ENCODE results near the gene WEE1.
"Not testable (repeated sequence)": the region's sequence is repeated elsewhere in the genome, so short reads cannot be mapped to it uniquely, and the experiment has no call there.

Gene WEE1

GRCh38 chr11:9573052-9573774 is at the start of gene WEE1:
Gene WEE1 (plus strand): TSS chr11:9573670. CDS start chr11:9573934, 264 bp downstream.
- DNase-seq (ENCODE audit: extremely low spot score, insufficient read length, low read depth) (peak; percentile 94), FAIRE-seq (peak; percentile 91)

- DNase-seq (ENCODE audit: extremely low spot score, insufficient read length, low read depth) = no peak
- FAIRE-seq = no peak
Measured at GRCh38 chr11:9524001-9524400, 49.5 kb upstream of the WEE1 start.

GRCh38 chr11:9525116-9525515 is 48.4 kb upstream of the WEE1 start:
- FAIRE-seq = no peak
- no peak for DNase-seq (ENCODE audit: extremely low spot score, insufficient read length, low read depth)

GRCh38 chr11:9527481-9528135 is 45.9 kb upstream of the WEE1 start:
- no peak for DNase-seq (ENCODE audit: extremely low spot score, insufficient read length, low read depth)
- FAIRE-seq = no peak

- FAIRE-seq = no peak
Measured at GRCh38 chr11:9528136-9528501, 45.4 kb upstream of the WEE1 start.

GRCh38 chr11:9528573-9529333 is 44.7 kb upstream of the WEE1 start:
- DNase-seq (ENCODE audit: extremely low spot score, insufficient read length, low read depth) (no peak), FAIRE-seq (no peak)

More at GRCh38 chr11:9528136-9528501, 45.4 kb upstream of the WEE1 start:
- no peak for DNase-seq (ENCODE audit: extremely low spot score, insufficient read length, low read depth)

- DNase-seq (ENCODE audit: extremely low spot score, insufficient read length, low read depth) = no peak
- FAIRE-seq = no peak
Measured at GRCh38 chr11:9529334-9529650, 44.2 kb upstream of the WEE1 start.

GRCh38 chr11:9530020-9530621 is 43.3 kb upstream of the WEE1 start:
- FAIRE-seq (no peak), DNase-seq (ENCODE audit: extremely low spot score, insufficient read length, low read depth) (no peak)

- DNase-seq (ENCODE audit: extremely low spot score, insufficient read length, low read depth) (no peak), FAIRE-seq (no peak)
Measured at GRCh38 chr11:9530901-9531625, 42.4 kb upstream of the WEE1 start.

GRCh38 chr11:9533058-9533457 is 40.4 kb upstream of the WEE1 start:
- DNase-seq (ENCODE audit: extremely low spot score, insufficient read length, low read depth) = no peak
- FAIRE-seq = no peak

GRCh38 chr11:9533736-9534473 is 39.6 kb upstream of the WEE1 start:
- no peak for DNase-seq (ENCODE audit: extremely low spot score, insufficient read length, low read depth)
- FAIRE-seq = no peak

GRCh38 chr11:9535189-9535781 is 38.2 kb upstream of the WEE1 start:
- peak; percentile 47 for DNase-seq (ENCODE audit: extremely low spot score, insufficient read length, low read depth)
- FAIRE-seq = peak; percentile 66

GRCh38 chr11:9538548-9538947 is 34.9 kb upstream of the WEE1 start:
- FAIRE-seq = no peak
- no peak for DNase-seq (ENCODE audit: extremely low spot score, insufficient read length, low read depth)

- DNase-seq (ENCODE audit: extremely low spot score, insufficient read length, low read depth); FAIRE-seq: not testable (repeated sequence)
Measured at GRCh38 chr11:9549216-9549615, 24.3 kb upstream of the WEE1 start.

- FAIRE-seq = no peak
- no peak for DNase-seq (ENCODE audit: extremely low spot score, insufficient read length, low read depth)
Measured at GRCh38 chr11:9550191-9550628, 23.3 kb upstream of the WEE1 start.

GRCh38 chr11:9561279-9561982 is 12.0 kb upstream of the WEE1 start:
- DNase-seq (ENCODE audit: extremely low spot score, insufficient read length, low read depth) (no peak), FAIRE-seq (no peak)

GRCh38 chr11:9562716-9563115 is 10.8 kb upstream of the WEE1 start:
- DNase-seq (ENCODE audit: extremely low spot score, insufficient read length, low read depth) (no peak), FAIRE-seq (no peak)

- FAIRE-seq (no peak), DNase-seq (ENCODE audit: extremely low spot score, insufficient read length, low read depth) (no peak)
Measured at GRCh38 chr11:9563196-9563730, 10.2 kb upstream of the WEE1 start.

All from GM18507 (cell line).